Stimulated activated CD8-positive, alpha-beta memory T cell treated with anti-CD3 and anti-CD28 coated beads, Interleukin-7, amount 100 ng/mL, for 4 hours (primary cell): ENCODE results near the gene DGKZ.
"Not testable (repeated sequence)": the region's sequence is repeated elsewhere in the genome, so short reads cannot be mapped to it uniquely, and the experiment has no call there.

ENCODE experiments used
- DNase-seq, 2 donors: peaks; one replicate each; pipeline ENCODE4 v3.0.0-alpha.2; 2020; ENCODE audit warnings: low read depth in 2 of 2

DGKZ gene

DNA sequence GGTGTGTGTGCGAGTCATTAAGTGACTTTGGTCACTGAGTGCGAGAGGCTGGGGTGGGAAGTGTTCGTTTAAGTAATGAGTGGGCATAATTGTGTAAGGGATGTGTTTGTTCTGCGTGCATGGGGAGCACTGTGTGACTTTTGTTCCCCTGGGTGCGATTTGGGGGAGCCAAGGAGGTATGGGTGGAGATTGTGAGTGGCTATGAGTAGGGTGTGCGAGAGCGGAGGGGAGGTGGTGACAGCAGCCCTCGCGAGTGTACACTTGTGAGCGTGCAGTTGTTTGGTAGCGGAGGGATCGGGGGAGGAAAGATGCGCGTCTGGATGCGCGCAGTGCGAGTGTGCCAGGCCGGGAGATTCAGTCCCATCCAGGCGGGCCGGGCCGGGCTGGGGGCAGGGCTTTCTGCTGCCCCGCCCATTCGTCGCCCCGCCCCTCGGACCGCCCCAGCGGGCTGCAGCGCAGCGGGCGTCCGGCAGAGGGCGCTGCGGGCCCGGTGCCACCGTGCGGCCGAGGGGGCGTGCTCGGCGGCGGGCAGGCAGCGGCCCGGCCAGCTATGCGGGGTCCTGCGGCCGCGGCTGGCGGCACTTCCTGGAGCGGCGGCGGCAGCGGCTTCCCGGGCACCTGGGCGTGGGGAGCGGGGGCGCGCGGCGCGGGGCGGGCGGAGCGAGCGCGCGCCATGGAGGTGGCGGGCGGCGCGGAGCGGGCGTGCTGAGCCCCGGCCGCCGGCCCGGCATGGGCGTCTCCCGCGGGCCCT lies at the start of gene DGKZ:
DGKZ (plus strand) TSS at position 578 of the 751 bp plus-strand sequence. CDS start 197 bp downstream, outside the sequence.
- peak; percentile 65 to 86 for DNase-seq

GRCh38 chr11:46298699-46299433 lies 48.4 kb upstream of the DGKZ start:
- DNase-seq = no peak

DNA sequence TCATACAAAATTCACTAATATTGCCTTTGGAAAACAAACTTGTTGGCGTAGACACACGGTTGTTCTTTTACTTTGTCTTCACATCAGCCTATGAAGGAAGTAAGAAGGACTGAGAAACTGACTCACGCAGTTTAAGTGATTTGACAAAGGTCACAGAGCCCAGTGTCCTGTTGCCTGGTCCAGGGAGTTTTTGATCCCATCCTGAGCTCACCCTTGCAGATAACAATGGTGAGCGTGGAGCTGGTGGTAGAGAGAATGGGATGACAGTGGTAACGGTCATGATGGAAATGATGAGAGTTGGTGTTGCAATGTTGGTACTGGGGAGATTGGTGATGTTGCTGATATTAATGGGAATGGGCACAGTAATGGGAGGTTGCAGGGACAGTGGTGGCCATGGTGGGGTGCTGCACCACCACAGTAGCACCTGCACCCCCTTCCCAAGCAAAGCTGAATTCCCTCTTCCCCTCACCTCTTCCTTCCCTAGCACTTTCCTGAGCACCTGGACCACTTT lies 47.8 kb upstream of the DGKZ start:
- DNase-seq = no peak

- DNase-seq = no peak
These were observed 47.0 kb upstream of the DGKZ start for GRCh38 chr11:46300270-46300669.

DNA sequence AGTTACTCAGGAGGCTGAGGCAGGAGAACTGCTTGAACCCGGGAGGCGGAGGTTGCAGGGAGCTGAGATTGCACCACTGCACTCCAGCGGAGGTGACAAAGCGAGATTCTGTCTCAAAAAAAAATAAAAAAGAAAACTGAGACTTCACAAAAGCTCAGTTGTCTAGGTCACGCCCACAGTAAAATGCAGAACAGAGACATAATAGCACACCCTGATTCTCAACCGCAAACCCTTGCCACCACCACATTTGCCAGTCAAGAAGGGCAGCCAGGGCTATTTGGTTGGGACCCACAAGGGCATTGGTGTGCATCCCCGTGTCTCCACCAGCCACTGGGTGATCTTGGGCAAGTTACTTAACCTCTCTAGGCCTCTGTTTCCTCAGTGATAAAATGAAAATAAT lies 44.4 kb upstream of the DGKZ start:
- no peak for DNase-seq

GRCh38 chr11:46304036-46304435 lies 43.2 kb upstream of the DGKZ start:
- not testable (repeated sequence) for DNase-seq

DNA sequence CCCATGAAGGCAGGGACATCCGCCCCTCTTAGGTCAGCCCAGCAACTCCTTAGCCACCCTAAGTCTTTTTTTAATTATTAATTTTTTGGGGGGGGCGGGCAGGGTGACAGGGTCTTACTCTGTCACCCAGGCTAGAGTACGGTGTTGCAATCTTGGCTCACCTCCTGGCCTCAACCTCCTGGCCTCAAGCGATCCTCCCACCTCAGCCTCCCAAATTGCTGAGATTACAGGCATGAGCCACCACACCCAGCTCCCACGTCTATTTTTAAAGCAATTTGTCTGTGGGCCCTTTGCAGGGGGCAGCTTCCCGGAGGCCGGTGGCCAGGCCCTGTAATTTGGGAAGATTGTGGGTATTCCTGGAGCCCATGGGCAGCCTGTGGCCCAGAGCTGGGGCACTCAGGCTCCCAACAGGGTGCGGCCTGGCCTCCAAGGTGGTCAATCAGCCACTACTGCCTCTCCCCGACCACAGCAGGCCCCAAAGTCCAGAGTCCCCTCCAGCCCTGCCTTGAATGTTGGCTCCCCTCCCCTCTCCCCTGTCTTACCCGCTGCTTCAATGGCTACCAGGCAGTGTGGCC lies 42.6 kb upstream of the DGKZ start:
- no peak for DNase-seq

DNA sequence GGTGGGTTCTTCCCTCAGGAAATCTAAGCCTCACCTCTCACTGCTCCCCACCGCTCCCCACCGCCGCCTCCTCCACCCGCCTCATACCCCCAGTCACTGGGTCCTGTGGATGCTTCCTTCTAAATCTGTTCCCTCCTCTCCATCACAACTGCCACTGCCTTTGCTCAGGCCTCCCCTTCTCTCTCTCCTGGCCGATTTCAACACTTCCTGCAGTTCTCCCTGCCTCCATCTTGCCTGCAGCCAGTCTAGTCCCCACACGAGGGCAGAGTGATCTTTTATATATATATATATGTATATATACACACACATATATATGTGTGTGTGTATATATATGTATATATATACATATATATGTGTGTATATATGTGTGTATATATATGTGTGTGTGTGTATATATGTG lies 42.0 kb upstream of the DGKZ start:
- no peak for DNase-seq

- DNase-seq = no peak
These were observed 40.9 kb upstream of the DGKZ start for GRCh38 chr11:46306296-46306853.

- DNase-seq = no peak
These were observed 39.9 kb upstream of the DGKZ start for GRCh38 chr11:46307369-46307768.

DNA sequence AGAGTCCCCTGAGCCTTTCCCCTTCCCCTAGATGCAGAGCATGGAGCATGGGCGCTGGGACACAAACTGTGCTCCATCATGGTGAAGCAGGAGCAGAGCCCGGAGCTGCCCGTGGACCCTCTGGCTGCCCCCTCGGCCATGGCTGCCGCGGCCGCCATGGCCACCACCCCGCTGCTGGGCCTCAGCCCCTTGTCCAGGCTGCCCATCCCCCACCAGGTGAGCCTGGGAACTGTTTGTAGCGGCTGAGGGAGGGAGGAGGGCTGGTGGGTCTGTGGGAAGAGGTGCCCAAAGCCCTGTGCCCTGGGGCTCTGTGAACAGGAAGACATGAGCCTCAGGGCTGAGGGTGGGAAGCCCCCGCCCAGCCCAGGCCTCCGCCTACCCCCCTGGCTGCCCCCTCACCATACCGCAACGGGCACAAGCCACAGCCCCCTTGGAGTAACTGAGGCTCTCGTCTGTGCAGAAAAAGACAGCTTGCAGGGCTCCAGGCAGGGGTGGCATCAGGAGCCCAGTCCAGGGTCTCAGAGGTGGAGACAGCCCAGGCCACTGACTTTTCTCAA lies 39.4 kb upstream of the DGKZ start:
- no peak for DNase-seq

GRCh38 chr11:46308631-46309419 lies 38.4 kb upstream of the DGKZ start:
- peak; percentile 38 to 45 for DNase-seq

DNA sequence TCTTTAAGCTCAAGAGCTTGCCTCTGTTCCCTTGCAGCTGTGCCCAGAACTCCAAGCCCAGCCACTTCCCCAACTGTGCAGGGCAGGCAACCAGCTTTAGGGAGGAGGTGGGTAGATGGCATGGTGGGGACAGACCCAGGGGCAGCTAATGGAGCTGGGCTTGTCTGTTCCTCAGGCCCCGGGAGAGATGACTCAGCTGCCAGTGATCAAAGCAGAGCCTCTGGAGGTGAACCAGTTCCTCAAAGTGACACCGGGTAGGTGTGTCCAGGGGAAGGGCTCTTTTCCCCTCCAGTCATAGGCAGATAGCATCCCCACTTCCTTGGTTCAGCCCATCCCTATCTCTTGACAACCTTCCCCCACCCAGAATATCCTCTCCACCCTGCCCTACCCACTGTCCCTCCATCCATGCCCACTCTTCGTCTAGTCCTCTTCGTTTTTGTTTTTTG lies 37.4 kb upstream of the DGKZ start:
- DNase-seq = no peak

- DNase-seq = peak; percentile 41 to 53
These were observed 32.1 kb upstream of the DGKZ start for GRCh38 chr11:46315033-46315738.

- DNase-seq = no peak
These were observed 31.3 kb upstream of the DGKZ start for GRCh38 chr11:46315783-46316563.

DNA sequence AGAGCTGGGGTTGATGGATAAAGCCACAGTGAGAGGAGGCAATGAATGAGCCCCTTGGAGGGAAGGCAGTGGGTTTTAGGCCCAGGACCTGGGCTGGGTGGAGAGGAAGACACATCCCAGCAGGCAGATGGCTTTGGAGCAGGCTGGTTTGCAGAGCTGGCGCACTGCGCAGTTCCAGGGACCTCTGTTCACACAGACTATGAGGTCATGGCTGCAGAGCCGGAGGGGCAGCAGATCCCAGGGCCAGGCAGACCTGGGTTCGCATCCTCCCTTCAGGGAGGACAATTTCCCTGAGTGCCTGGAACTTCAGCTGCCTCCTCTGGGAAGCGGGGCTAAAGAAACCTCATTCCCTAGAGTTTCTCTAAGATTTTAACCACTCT lies 28.2 kb upstream of the DGKZ start:
- DNase-seq = no peak

- DNase-seq = no peak
These were observed 25.5 kb upstream of the DGKZ start for GRCh38 chr11:46321757-46322156.

- DNase-seq = no peak
These were observed 24.5 kb upstream of the DGKZ start for GRCh38 chr11:46322759-46323158.

- no peak for DNase-seq
These were observed 20.3 kb upstream of the DGKZ start for GRCh38 chr11:46326813-46327416.
